Pericardium fibroblast (primary cell): Measurements from ENCODE around the gene MESP1. TPM values are rescaled to one million over a fixed set of nuclear protein-coding genes. Genes with fewer than 3 reads are reported as not detected.

Source experiments
- total RNA-seq: library from RNA; depleted of rRNA; stranded (reverse); fragments of >200 nt; gene quantifications from 2 replicates; pipeline ENCODE4 v1.2.3, GENCODE V29; 2015

Gene MESP1, protein sequence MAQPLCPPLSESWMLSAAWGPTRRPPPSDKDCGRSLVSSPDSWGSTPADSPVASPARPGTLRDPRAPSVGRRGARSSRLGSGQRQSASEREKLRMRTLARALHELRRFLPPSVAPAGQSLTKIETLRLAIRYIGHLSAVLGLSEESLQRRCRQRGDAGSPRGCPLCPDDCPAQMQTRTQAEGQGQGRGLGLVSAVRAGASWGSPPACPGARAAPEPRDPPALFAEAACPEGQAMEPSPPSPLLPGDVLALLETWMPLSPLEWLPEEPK
- total RNA-seq: 0.23 and 0.26 TPM in 2 replicates

DNA sequence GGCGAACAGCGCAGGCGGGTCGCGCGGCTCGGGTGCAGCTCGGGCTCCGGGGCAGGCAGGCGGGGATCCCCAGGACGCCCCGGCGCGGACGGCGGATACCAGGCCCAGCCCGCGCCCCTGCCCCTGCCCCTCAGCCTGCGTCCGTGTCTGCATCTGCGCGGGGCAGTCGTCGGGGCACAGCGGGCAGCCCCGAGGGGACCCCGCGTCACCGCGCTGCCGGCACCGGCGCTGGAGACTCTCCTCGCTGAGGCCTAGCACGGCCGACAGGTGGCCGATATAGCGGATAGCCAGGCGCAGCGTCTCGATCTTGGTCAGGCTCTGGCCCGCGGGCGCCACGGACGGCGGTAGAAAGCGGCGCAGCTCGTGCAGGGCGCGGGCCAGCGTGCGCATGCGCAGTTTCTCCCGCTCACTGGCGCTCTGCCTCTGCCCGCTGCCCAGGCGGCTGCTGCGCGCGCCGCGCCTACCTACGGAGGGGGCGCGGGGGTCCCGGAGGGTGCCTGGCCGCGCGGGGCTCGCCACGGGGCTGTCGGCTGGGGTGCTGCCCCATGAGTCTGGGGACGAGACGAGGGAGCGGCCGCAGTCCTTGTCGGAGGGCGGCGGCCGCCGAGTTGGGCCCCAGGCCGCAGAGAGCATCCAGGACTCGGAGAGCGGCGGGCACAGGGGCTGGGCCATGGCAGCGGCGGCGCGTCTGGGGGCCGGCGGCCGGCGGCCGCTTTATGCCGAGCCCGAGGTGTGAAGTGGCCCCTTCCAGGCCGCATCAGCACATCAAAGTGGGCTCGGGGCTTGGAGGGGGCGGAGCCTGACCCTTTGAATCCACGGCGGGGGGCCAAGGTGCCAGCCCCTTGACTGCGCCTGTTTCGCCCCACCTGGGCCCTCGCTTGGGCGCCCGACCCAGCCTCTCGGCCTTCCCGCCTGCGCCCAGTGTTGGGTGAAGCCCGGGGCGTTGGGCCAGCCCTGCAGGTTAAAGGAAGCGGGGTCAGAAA is at the start of gene MESP1:
TSS of gene MESP1 (minus strand) at position 690 of the 983 bp plus-strand sequence. CDS start at position 672, 18 bp downstream.

DNA sequence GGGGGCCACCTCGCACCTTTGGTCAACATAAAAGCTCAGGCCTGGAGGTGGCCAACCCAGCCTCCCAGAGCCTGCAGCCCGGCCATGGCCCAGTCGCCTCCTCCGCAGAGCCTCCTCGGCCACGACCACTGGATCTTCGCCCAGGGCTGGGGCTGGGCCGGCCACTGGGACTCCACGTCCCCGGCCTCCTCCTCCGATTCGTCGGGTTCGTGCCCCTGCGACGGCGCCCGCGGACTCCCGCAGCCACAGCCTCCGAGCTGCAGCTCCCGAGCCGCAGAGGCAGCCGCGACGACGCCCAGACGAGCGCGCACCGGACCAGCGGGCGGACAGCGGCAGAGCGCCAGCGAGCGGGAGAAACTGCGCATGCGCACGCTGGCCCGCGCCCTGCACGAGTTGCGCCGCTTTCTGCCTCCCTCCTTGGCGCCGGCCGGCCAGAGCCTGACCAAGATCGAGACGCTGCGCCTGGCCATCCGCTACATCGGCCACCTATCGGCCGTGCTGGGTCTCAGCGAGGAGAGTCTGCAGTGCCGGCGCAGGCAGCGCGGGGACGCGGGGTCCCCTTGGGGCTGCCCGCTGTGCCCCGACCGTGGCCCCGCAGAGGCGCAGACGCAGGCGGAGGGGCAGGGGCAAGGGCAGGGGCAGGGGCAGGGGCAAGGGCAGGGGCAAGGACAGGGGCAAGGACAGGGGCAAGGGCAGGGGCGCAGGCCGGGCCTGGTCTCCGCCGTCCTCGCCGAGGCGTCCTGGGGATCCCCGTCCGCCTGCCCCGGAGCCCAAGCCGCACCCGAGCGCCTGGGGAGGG is 25.4 kb upstream of the MESP1 start, which contains the start of gene MESP2:
TSS of gene MESP2 (plus strand) at position 59 of the 799 bp plus-strand sequence. CDS start at position 85, 26 bp downstream.

Other genes starting within 250 kb of the MESP1 start
- gene TICRR, start 175.8 kb downstream of the MESP1 start, total RNA-seq: 0.34 and 0.93 TPM in 2 replicates
- gene KIF7, start 95.8 kb downstream of the MESP1 start, total RNA-seq: 13.8 and 14.1 TPM in 2 replicates
- gene PLIN1, start 71.9 kb downstream of the MESP1 start, total RNA-seq: 0.26 and 1.2 TPM in 2 replicates
- 3.6 and 5.1 TPM in 2 replicates for gene PEX11A, start 60.5 kb downstream of the MESP1 start, total RNA-seq
- gene WDR93, start 60.4 kb downstream of the MESP1 start, total RNA-seq: not detected in 2 replicates
- 0.23 and 0.68 TPM in 2 replicates for gene MESP2, start 25.1 kb upstream of the MESP1 start, total RNA-seq
- gene ANPEP, start 63.6 kb upstream of the MESP1 start, total RNA-seq: 210 and 233 TPM in 2 replicates
- 15.2 and 27.3 TPM in 2 replicates for gene AP3S2, start 142.7 kb upstream of the MESP1 start, total RNA-seq
- gene ARPIN, start 161.7 kb upstream of the MESP1 start, total RNA-seq: 9.8 and 14.0 TPM in 2 replicates